Measurements from ENCODE around the gene APLP1.

Gene APLP1

GRCh38 chr19:35860436-35860817 is 7.9 kb upstream of the APLP1 start:
- no peak overlapping the region for H3K4me3 ChIP-seq (replicated peaks; ENCODE audit: insufficient read depth, low read length)
- DNase-seq (ENCODE audit: low read depth in 1 of 2, low spot score in 1 of 2), result no peak
- no peak overlapping the region for H3K27ac ChIP-seq (replicated peaks)
- TF ChIP-seq POLR2AphosphoS5 (IDR thresholded peaks at IDR 0.05; ENCODE audit: low read depth), result no peak
- no peak for TF ChIP-seq GABPA (IDR thresholded peaks at IDR 0.05; ENCODE audit: low read depth)
- no peak for TF ChIP-seq CTCF (IDR thresholded peaks at IDR 0.05; ENCODE audit: insufficient read depth, low read length)
- no peak for TF ChIP-seq SPI1 (IDR thresholded peaks at IDR 0.05; ENCODE audit: borderline replicate concordance, low read depth)
- no peak for TF ChIP-seq REST (IDR thresholded peaks at IDR 0.05; ENCODE audit: insufficient replicate concordance, low read depth)
- peaks cover 50% of the 10 kb centered on the region for H3K27me3 ChIP-seq (ENCODE audit: insufficient read depth, poor library complexity, severe bottlenecking)

- Histone ChIP-seq H3K27me3 (ENCODE audit: insufficient read depth, poor library complexity, severe bottlenecking) (peaks cover 44% of the 10 kb centered on the region), H3K4me3 (replicated peaks; ENCODE audit: insufficient read depth, low read length) (no peak overlapping the region)
- no peak for DNase-seq (ENCODE audit: low read depth in 1 of 2, low spot score in 1 of 2)
These were observed 7.3 kb upstream of the APLP1 start for GRCh38 chr19:35860818-35861639.

More at GRCh38 chr19:35860818-35861639, 7.3 kb upstream of the APLP1 start:
- H3K27ac ChIP-seq (replicated peaks), result no peak overlapping the region
- TF ChIP-seq GABPA (IDR thresholded peaks at IDR 0.05; ENCODE audit: low read depth), result no peak
- TF ChIP-seq CTCF (IDR thresholded peaks at IDR 0.05; ENCODE audit: insufficient read depth, low read length), result no peak
- TF ChIP-seq REST (IDR thresholded peaks at IDR 0.05; ENCODE audit: insufficient replicate concordance, low read depth), result no peak
- no peak for TF ChIP-seq POLR2AphosphoS5 (IDR thresholded peaks at IDR 0.05; ENCODE audit: low read depth)
- no peak for TF ChIP-seq SPI1 (IDR thresholded peaks at IDR 0.05; ENCODE audit: borderline replicate concordance, low read depth)

Measured in HL-60 (cell line).